T-helper 1 cell treated with Interleukin-12 subunit alpha and Interleukin-12 subunit beta and Interleukin-4 antibody, amounts not matched to agents 30 μg/mL and 1 μg/mL, for 36 hours (primary cell): ENCODE results near the gene C6.

ENCODE experiments used
- H3K27ac Mint-ChIP-seq: one replicate; pipeline ENCODE4 v1.8.0; 2021; ENCODE audit warnings: mild to moderate bottlenecking, mixed read lengths
- H3K27me3 Mint-ChIP-seq: one replicate; pipeline ENCODE4 v1.8.0; 2021; ENCODE audit warnings: low read depth, mixed read lengths
- H3K36me3 Mint-ChIP-seq: one replicate; pipeline ENCODE4 v1.8.0; 2021; ENCODE audit warnings: low read depth, mixed read lengths
- H3K4me1 Mint-ChIP-seq: one replicate; pipeline ENCODE4 v1.8.0; 2021; ENCODE audit warnings: low read depth, mixed read lengths
- H3K4me3 Mint-ChIP-seq: one replicate; pipeline ENCODE4 v1.8.0; 2021; ENCODE audit warnings: mild to moderate bottlenecking, moderate library complexity, mixed read lengths
- H3K9me3 Mint-ChIP-seq: one replicate; pipeline ENCODE4 v1.8.0; 2021; ENCODE audit warnings: mixed read lengths

C6 gene

GRCh38 chr5:41122459-41122858 is 90.9 kb downstream of the C6 start:
- H3K27me3 Mint-ChIP-seq: no peaks in the 10 kb centered on the region
- no peaks in the 10 kb centered on the region for H3K36me3 Mint-ChIP-seq
- H3K27ac Mint-ChIP-seq: no peak overlapping the region
- H3K4me3 Mint-ChIP-seq: no peak overlapping the region
- peaks cover 7% of the 10 kb centered on the region for H3K9me3 Mint-ChIP-seq
- no peaks in the 10 kb centered on the region for H3K4me1 Mint-ChIP-seq

DNA sequence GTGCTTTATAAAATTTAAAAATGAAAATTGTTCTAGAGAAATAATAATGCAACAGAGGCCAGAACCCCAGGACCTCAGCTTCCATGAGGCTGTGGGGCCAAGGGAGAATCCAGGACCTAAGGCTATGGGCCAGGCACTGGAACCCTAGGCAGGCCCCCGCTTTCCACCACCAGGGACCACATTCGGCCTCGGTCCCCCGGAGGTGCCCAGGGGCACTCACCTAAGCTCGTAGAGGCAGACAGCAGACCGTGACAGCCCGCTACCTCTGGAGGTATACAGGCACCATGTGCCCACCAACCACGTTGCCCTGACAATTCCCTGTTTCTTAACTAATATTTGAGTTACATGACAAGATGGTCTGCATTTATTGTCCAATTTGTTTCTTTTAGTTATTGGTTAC is 92.7 kb downstream of the C6 start:
- H3K4me3 Mint-ChIP-seq: no peak overlapping the region
- no peaks in the 10 kb centered on the region for H3K4me1 Mint-ChIP-seq
- H3K27ac Mint-ChIP-seq: no peak overlapping the region
- H3K9me3 Mint-ChIP-seq: peaks cover 7% of the 10 kb centered on the region
- no peaks in the 10 kb centered on the region for H3K36me3 Mint-ChIP-seq
- no peaks in the 10 kb centered on the region for H3K27me3 Mint-ChIP-seq

GRCh38 chr5:41118177-41118576 is 95.2 kb downstream of the C6 start:
- Mint-ChIP-seq H3K4me3 (no peak overlapping the region), H3K27me3 (no peaks in the 10 kb centered on the region), H3K27ac (no peak overlapping the region), H3K9me3 (peaks cover 7% of the 10 kb centered on the region), H3K4me1 (no peaks in the 10 kb centered on the region), H3K36me3 (no peaks in the 10 kb centered on the region)

DNA sequence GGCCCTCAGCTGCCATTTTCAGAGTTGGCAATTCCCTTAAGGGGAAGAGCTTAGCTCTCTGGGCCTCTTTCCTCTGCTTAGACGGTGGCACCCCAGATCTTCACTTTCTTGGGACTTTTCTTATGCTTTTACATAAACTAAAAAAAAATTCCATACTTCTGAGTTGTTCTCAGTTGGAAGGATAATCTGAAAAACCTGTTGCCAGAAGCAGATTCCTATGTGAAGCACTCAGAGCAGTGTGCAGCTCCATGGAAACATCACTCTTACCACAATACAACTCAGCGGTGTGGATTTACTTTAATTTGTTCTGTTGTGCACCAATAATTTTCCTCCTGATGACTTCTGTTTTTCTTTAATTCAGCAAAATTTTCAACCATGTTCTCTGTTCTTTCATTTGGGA is 98.1 kb downstream of the C6 start:
- no peaks in the 10 kb centered on the region for H3K9me3 Mint-ChIP-seq
- H3K27me3 Mint-ChIP-seq: no peaks in the 10 kb centered on the region
- no peak overlapping the region for H3K27ac Mint-ChIP-seq
- no peaks in the 10 kb centered on the region for H3K4me1 Mint-ChIP-seq
- no peaks in the 10 kb centered on the region for H3K36me3 Mint-ChIP-seq
- H3K4me3 Mint-ChIP-seq: no peak overlapping the region

GRCh38 chr5:41112486-41113455 is 100.6 kb downstream of the C6 start:
- Mint-ChIP-seq H3K36me3 (no peaks in the 10 kb centered on the region), H3K4me1 (no peaks in the 10 kb centered on the region), H3K27ac (no peak overlapping the region), H3K4me3 (no peak overlapping the region), H3K9me3 (no peaks in the 10 kb centered on the region), H3K27me3 (no peaks in the 10 kb centered on the region)

- Mint-ChIP-seq H3K36me3 (no peaks in the 10 kb centered on the region), H3K27ac (no peak overlapping the region), H3K9me3 (no peaks in the 10 kb centered on the region), H3K4me1 (no peaks in the 10 kb centered on the region), H3K4me3 (no peak overlapping the region), H3K27me3 (no peaks in the 10 kb centered on the region)
Observed at GRCh38 chr5:41109186-41109585, 104.1 kb downstream of the C6 start.

- Mint-ChIP-seq H3K27ac (no peak overlapping the region), H3K9me3 (no peaks in the 10 kb centered on the region), H3K36me3 (no peaks in the 10 kb centered on the region), H3K4me3 (no peak overlapping the region), H3K4me1 (no peaks in the 10 kb centered on the region), H3K27me3 (no peaks in the 10 kb centered on the region)
Observed at GRCh38 chr5:41102341-41102740, 111.0 kb downstream of the C6 start.

DNA sequence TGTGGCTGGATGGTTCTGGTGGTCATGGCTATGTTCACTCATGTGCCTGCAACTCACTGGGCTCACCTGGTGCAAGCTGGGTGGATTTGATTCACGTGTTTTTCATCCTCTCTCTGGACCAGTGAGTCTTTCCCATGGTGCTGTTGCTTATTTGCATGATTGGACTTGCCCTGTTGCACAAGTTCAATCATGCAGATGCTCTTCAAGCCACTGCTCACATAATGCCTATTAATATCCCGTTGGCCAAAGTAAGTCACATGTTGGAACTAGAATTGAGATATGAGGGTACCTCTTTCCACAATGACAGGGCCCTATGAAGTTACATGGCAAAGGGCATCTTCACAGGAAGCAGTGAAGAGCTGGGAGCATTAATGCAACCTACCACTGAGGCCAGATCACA is 115.7 kb downstream of the C6 start:
- Mint-ChIP-seq H3K27me3 (no peaks in the 10 kb centered on the region), H3K4me3 (no peak overlapping the region), H3K36me3 (no peaks in the 10 kb centered on the region), H3K9me3 (no peaks in the 10 kb centered on the region), H3K27ac (no peak overlapping the region), H3K4me1 (no peaks in the 10 kb centered on the region)

DNA sequence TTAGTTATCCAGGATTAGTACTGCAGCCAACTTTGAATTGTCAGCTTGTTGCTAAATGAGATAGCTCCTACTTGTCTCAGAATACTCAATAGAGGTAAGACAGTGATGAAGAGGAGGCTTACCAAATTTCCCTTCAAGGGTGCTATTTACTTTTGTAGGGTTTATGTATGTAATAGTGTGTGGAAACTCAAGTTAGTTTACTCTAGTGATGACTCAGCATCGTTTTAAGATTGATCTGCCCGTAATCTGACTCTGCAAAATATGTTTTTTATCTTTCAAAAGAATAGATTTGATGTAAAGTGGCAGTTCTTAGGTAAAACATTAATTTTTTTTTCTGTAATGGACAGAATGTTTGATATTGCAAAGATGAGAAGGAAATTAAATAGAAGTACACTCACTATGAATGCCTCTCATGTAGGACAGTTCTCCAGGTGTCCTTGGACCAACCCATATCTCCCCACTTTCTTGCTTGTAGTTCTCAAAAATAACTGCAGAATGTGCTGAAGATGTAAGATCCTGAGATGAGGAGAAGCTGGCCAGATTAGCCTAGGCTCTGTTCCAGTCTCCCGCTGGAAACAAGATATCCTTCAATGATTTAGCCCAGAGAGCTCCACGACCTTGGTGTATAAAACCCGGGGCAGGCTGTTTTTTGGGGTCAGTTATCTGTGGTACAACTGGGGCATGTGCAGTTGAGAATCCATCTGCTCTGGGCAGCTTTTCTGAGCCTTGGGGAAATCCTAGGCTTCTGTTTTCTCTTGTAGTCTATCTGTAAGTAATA is 117.8 kb downstream of the C6 start:
- Mint-ChIP-seq H3K27me3 (no peaks in the 10 kb centered on the region), H3K4me1 (no peaks in the 10 kb centered on the region), H3K36me3 (no peaks in the 10 kb centered on the region), H3K4me3 (no peak overlapping the region), H3K27ac (no peak overlapping the region), H3K9me3 (no peaks in the 10 kb centered on the region)

DNA sequence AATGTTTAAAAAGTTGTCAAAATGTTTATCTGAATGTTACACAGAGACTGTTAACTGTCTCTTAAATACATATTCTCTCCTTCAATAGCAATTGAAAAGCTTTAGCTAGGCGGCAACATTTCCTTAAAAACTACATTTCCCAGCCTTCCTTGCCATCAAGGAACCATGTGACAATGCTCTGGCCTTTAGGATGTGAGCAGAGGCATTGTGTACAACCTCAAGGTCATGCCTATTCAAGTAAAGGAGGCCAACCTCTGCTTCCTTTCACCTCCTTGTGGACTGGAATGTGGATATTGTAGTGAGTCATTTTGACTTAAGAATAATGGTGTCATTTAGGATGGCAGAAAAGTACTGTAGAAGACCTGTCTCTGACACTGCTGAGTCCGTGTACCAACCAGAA is 118.5 kb downstream of the C6 start:
- Mint-ChIP-seq H3K27ac (no peak overlapping the region), H3K27me3 (no peaks in the 10 kb centered on the region), H3K4me1 (no peaks in the 10 kb centered on the region), H3K4me3 (no peak overlapping the region), H3K36me3 (no peaks in the 10 kb centered on the region), H3K9me3 (no peaks in the 10 kb centered on the region)

- Mint-ChIP-seq H3K27ac (no peak overlapping the region), H3K27me3 (no peaks in the 10 kb centered on the region), H3K36me3 (no peaks in the 10 kb centered on the region)
Observed at GRCh38 chr5:41093803-41094202, 119.5 kb downstream of the C6 start.

More at GRCh38 chr5:41093803-41094202, 119.5 kb downstream of the C6 start:
- no peaks in the 10 kb centered on the region for H3K9me3 Mint-ChIP-seq
- no peaks in the 10 kb centered on the region for H3K4me1 Mint-ChIP-seq
- no peak overlapping the region for H3K4me3 Mint-ChIP-seq
